AG08396 (cell line): ENCODE results near the gene PJA2.

ENCODE experiments used
- DNase-seq: peaks from one replicate; pipeline ENCODE4 v3.0.0; 2012; ENCODE audit warnings: low spot score, mixed read lengths

Gene PJA2

GRCh38 chr5:109408991-109409843 is 557 bp downstream of the PJA2 start:
- peak; percentile 68 for DNase-seq

GRCh38 chr5:109407913-109408312 is 1.9 kb downstream of the PJA2 start:
- DNase-seq = no peak

GRCh38 chr5:109406719-109407118 is 3.1 kb downstream of the PJA2 start:
- DNase-seq = no peak

GRCh38 chr5:109404428-109404960 is 5.3 kb downstream of the PJA2 start:
- no peak for DNase-seq

- no peak for DNase-seq
Observed at GRCh38 chr5:109403469-109403868, 6.3 kb downstream of the PJA2 start.

GRCh38 chr5:109399092-109399759 is 10.5 kb downstream of the PJA2 start:
- DNase-seq = no peak

- DNase-seq = no peak
Observed at GRCh38 chr5:109396965-109397364, 12.8 kb downstream of the PJA2 start.

GRCh38 chr5:109394806-109395205 is 15.0 kb downstream of the PJA2 start:
- no peak for DNase-seq

- DNase-seq = no peak
Observed at GRCh38 chr5:109390188-109390587, 19.6 kb downstream of the PJA2 start.

GRCh38 chr5:109388407-109388806 is 21.4 kb downstream of the PJA2 start:
- peak; percentile 13 for DNase-seq

- DNase-seq = no peak
Observed at GRCh38 chr5:109387408-109387974, 22.3 kb downstream of the PJA2 start.

- DNase-seq = no peak
Observed at GRCh38 chr5:109378095-109378494, 31.7 kb downstream of the PJA2 start.

- no peak for DNase-seq
Observed at GRCh38 chr5:109374625-109375024, 35.1 kb downstream of the PJA2 start.

- DNase-seq = no peak
Observed at GRCh38 chr5:109373932-109374331, 35.8 kb downstream of the PJA2 start.

- no peak for DNase-seq
Observed at GRCh38 chr5:109370343-109370742, 39.4 kb downstream of the PJA2 start.

GRCh38 chr5:109365653-109366052 is 44.1 kb downstream of the PJA2 start:
- DNase-seq = no peak

- no peak for DNase-seq
Observed at GRCh38 chr5:109364977-109365376, 44.8 kb downstream of the PJA2 start.

GRCh38 chr5:109359642-109360041 is 50.1 kb downstream of the PJA2 start:
- DNase-seq = no peak

GRCh38 chr5:109357807-109358206 is 52.0 kb downstream of the PJA2 start:
- DNase-seq = no peak

GRCh38 chr5:109354761-109355160 is 55.0 kb downstream of the PJA2 start:
- DNase-seq = no peak

- no peak for DNase-seq
Observed at GRCh38 chr5:109351988-109352864, 57.5 kb downstream of the PJA2 start.
